Thyroid gland (tissue), 4 donors: ENCODE data around the gene HS6ST1. TPM values are rescaled to one million over a fixed set of nuclear protein-coding genes. Genes with fewer than 3 reads are reported as not detected.

ENCODE experiments used
- DNase-seq, 2 donors: peaks; one replicate each; pipeline ENCODE4 v3.0.0-alpha.2; 2019
- H3K27ac ChIP-seq, 3 donors: fragments of 200-600 bp; sonication (generic); 1 replicate in 2 of 3; 2 replicates in 1 of 3; pipeline ENCODE4 v1.5.1; 2016 to 2019; ENCODE audit warnings: mild to moderate bottlenecking in 1 of 3, moderate library complexity in 1 of 3
- H3K27me3 ChIP-seq: fragments of 200-600 bp; sonication (generic); one replicate; pipeline ENCODE4 v1.5.1; 2019
- H3K36me3 ChIP-seq, 2 donors: fragments of 200-600 bp; sonication (generic); one replicate each; pipeline ENCODE4 v1.5.1; 2016 to 2019
- H3K4me1 ChIP-seq, 2 donors: fragments of 200-600 bp; sonication (generic); one replicate each; pipeline ENCODE4 v1.5.1; 2017 to 2019
- H3K4me3 ChIP-seq, 3 donors: fragments of 200-600 bp; sonication (generic); replicated peaks in 1 of 3; 1 replicate in 2 of 3; 2 replicates in 1 of 3; pipeline ENCODE4 v1.5.1; 2016; ENCODE audit warnings: mild to moderate bottlenecking in 1 of 3
- H3K9me3 ChIP-seq: fragments of 200-600 bp; sonication (generic); one replicate; pipeline ENCODE4 v1.5.1; 2017
- CTCF ChIP-seq, 6 experiments: fragments of 200-600 bp in 3 of 6; fragments of 450-650 bp in 3 of 6; sonication (generic) in 3 of 6; IDR thresholded peaks; one replicate each; pipeline ENCODE4 v1.5.1; 2016 to 2019; ENCODE audit warnings: antibody characterized with exemption in 6 of 6, mild to moderate bottlenecking in 2 of 6, inconsistent platforms in 1 of 6, moderate library complexity in 1 of 6
- POLR2A ChIP-seq, 2 donors: fragments of 450-650 bp; IDR thresholded peaks; one replicate each; pipeline ENCODE4 v1.6.1; 2017; ENCODE audit warnings: antibody characterized with exemption in 2 of 2, mild to moderate bottlenecking in 2 of 2, moderate library complexity in 1 of 2
- WGBS, 2 donors: methylation state at CpG; one replicate each; pipeline ENCODE4 v1.1.5; 2017; 5-methylcytosine and 5-hydroxymethylcytosine counted together
- intact Hi-C: fragments of 100-400 bp; cut with DNase I; formaldehyde crosslinking; loops from one replicate; pipeline ENCODE4 v1.15.1; 2023
- total RNA-seq, 4 donors: library from RNA; depleted of rRNA; stranded (reverse); fragments of >200 nt; gene quantifications; one replicate each; pipeline ENCODE4 v1.2.3, GENCODE V29; 2016

HS6ST1 gene
- total RNA-seq, 4 donors from 2014 or later, result 27.1 to 35.6 (median 32.5) TPM

- TF ChIP-seq CTCF (IDR thresholded peaks at IDR 0.05) (no peak), POLR2A (IDR thresholded peaks at IDR 0.05) (no peak)
- no peak overlapping the region for H3K4me3 ChIP-seq
- WGBS, 2 donors, result 91 to 93% methylated on average over 8 of the region's 8 CpGs
- intact Hi-C loops, result no loop called here
- peaks cover 0 to 13% of the 10 kb centered on the region in 2 donors for H3K4me1 ChIP-seq
- H3K27me3 ChIP-seq, result no peaks in the 10 kb centered on the region
- no peaks in the 10 kb centered on the region for H3K36me3 ChIP-seq
- no peak for DNase-seq
- H3K27ac ChIP-seq, result no peak overlapping the region
- no peaks in the 10 kb centered on the region for H3K9me3 ChIP-seq
Observed at GRCh38 chr2:128360711-128361110, 42.0 kb upstream of the HS6ST1 start.

- peak in 1 of 2 donors; percentile 38 for DNase-seq
- H3K27ac ChIP-seq, result no peak overlapping the region
- TF ChIP-seq POLR2A (IDR thresholded peaks at IDR 0.05) (no peak), CTCF (IDR thresholded peaks at IDR 0.05) (no peak)
- peaks cover 0 to 13% of the 10 kb centered on the region in 2 donors for H3K4me1 ChIP-seq
- H3K4me3 ChIP-seq, result no peak overlapping the region
- H3K27me3 ChIP-seq, result no peaks in the 10 kb centered on the region
- H3K36me3 ChIP-seq, result no peaks in the 10 kb centered on the region
- 69 to 73% methylated on average over 10 to 11 of the region's 11 CpGs for WGBS, 2 donors
- intact Hi-C loops, result no loop called here
- H3K9me3 ChIP-seq, result no peaks in the 10 kb centered on the region
Observed at GRCh38 chr2:128359841-128360240, 41.2 kb upstream of the HS6ST1 start.

GRCh38 chr2:128358941-128359731, 40.5 kb upstream of the HS6ST1 start:
- peaks cover 0 to 13% of the 10 kb centered on the region in 2 donors for H3K4me1 ChIP-seq
- H3K27ac ChIP-seq, result no peak overlapping the region
- no peaks in the 10 kb centered on the region for H3K9me3 ChIP-seq
- TF ChIP-seq CTCF (IDR thresholded peaks at IDR 0.05) (no peak), POLR2A (IDR thresholded peaks at IDR 0.05) (no peak)
- 95% methylated on average over 16 of the region's 16 CpGs for WGBS, 2 donors
- intact Hi-C loops, result no loop called here
- H3K27me3 ChIP-seq, result no peaks in the 10 kb centered on the region
- no peak overlapping the region for H3K4me3 ChIP-seq
- DNase-seq, result no peak
- H3K36me3 ChIP-seq, result no peaks in the 10 kb centered on the region

GRCh38 chr2:128357506-128358370, 39.1 kb upstream of the HS6ST1 start:
- no peaks in the 10 kb centered on the region for H3K9me3 ChIP-seq
- 81% methylated on average over 12 of the region's 12 CpGs for WGBS, 2 donors
- no peaks in the 10 kb centered on the region for H3K36me3 ChIP-seq
- DNase-seq, result no peak
- H3K4me1 ChIP-seq, result peaks cover 0 to 10% of the 10 kb centered on the region in 2 donors
- intact Hi-C loops, result no loop called here
- no peak overlapping the region for H3K4me3 ChIP-seq
- TF ChIP-seq CTCF (IDR thresholded peaks at IDR 0.05) (no peak), POLR2A (IDR thresholded peaks at IDR 0.05) (no peak)
- no peak overlapping the region for H3K27ac ChIP-seq
- H3K27me3 ChIP-seq, result no peaks in the 10 kb centered on the region

GRCh38 chr2:128356127-128356526, 37.5 kb upstream of the HS6ST1 start:
- WGBS, 2 donors, result 95 to 96% methylated on average over 2 of the region's 2 CpGs
- DNase-seq, result no peak

More at GRCh38 chr2:128356127-128356526, 37.5 kb upstream of the HS6ST1 start:
- no peaks in the 10 kb centered on the region for H3K36me3 ChIP-seq
- H3K27me3 ChIP-seq, result no peaks in the 10 kb centered on the region
- H3K4me1 ChIP-seq, result no peaks in the 10 kb centered on the region
- no peak overlapping the region for H3K27ac ChIP-seq
- TF ChIP-seq POLR2A (IDR thresholded peaks at IDR 0.05), result no peak
- TF ChIP-seq CTCF (IDR thresholded peaks at IDR 0.05), result no peak
- intact Hi-C loops, result no loop called here
- H3K4me3 ChIP-seq, result no peak overlapping the region
- H3K9me3 ChIP-seq, result no peaks in the 10 kb centered on the region
